PFSK-1 (cell line): ENCODE measurements around the gene PSMD2.

Experiments
- FOXP2 ChIP-seq: optimal IDR thresholded peaks from 2 replicates; pipeline ENCODE3; 2011; ENCODE audit warnings: borderline replicate concordance, control low read depth, inconsistent platforms; ENCODE audit not compliant: insufficient read depth; ENCODE audit errors: extremely low read length, extremely low read depth
- POLR2AphosphoS5 ChIP-seq: IDR thresholded peaks from 2 replicates; pipeline ENCODE4 v1.6.1; 2012; ENCODE audit warnings: low read depth, mild to moderate bottlenecking, control low read depth, low read length, moderate library complexity
- SIN3A ChIP-seq: IDR thresholded peaks from 2 replicates; pipeline ENCODE4 v1.6.1; 2012; ENCODE audit warnings: mild to moderate bottlenecking, low read length, moderate library complexity, borderline replicate concordance; ENCODE audit not compliant: insufficient read depth
- TAF1 ChIP-seq: IDR thresholded peaks from 2 replicates; pipeline ENCODE4 v1.6.1; 2012; ENCODE audit warnings: low read length, control low read depth, borderline replicate concordance; ENCODE audit not compliant: insufficient read depth
- TF ChIP-seq, protein P1 (sequence below), 2 experiments: IDR thresholded peaks; 2 replicates each; pipeline versions ENCODE4 v1.6.1 to v1.8.0; 2011 to 2012; ENCODE audit warnings: low read depth in 2 of 2, low read length in 2 of 2, control low read depth in 1 of 2, inconsistent platforms in 1 of 2, mild to moderate bottlenecking in 1 of 2, moderate library complexity in 1 of 2; ENCODE audit not compliant: insufficient read depth in 1 of 2

PSMD2 gene

DNA sequence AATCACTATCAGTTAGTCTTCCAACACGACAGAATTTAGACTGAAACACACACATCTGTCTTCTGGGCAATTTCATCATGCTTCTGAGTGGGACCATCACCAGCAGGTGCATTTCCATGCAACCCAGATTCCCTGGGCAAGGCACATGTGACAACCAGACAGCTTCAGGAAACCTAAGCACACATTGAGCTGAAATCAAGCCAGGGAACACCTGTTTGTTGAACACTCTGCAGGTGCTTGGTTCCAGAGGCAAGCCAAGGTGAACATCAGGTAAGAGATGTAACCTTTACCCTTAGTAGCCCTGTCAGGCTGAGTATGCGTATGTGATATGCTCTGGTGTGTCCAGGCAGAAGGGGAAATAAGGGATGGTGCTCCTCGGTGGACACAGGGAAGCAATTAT, 3.3 kb upstream of the PSMD2 start:
- no peak for TF ChIP-seq SIN3A
- TF ChIP-seq TAF1: no peak
- no peak for TF ChIP-seq POLR2AphosphoS5
- TF ChIP-seq FOXP2: no peak
- TF ChIP-seq, protein P1, sequence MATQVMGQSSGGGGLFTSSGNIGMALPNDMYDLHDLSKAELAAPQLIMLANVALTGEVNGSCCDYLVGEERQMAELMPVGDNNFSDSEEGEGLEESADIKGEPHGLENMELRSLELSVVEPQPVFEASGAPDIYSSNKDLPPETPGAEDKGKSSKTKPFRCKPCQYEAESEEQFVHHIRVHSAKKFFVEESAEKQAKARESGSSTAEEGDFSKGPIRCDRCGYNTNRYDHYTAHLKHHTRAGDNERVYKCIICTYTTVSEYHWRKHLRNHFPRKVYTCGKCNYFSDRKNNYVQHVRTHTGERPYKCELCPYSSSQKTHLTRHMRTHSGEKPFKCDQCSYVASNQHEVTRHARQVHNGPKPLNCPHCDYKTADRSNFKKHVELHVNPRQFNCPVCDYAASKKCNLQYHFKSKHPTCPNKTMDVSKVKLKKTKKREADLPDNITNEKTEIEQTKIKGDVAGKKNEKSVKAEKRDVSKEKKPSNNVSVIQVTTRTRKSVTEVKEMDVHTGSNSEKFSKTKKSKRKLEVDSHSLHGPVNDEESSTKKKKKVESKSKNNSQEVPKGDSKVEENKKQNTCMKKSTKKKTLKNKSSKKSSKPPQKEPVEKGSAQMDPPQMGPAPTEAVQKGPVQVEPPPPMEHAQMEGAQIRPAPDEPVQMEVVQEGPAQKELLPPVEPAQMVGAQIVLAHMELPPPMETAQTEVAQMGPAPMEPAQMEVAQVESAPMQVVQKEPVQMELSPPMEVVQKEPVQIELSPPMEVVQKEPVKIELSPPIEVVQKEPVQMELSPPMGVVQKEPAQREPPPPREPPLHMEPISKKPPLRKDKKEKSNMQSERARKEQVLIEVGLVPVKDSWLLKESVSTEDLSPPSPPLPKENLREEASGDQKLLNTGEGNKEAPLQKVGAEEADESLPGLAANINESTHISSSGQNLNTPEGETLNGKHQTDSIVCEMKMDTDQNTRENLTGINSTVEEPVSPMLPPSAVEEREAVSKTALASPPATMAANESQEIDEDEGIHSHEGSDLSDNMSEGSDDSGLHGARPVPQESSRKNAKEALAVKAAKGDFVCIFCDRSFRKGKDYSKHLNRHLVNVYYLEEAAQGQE (IDR thresholded peaks at IDR 0.05; ENCODE audit: insufficient read depth in 1 of 2, low read depth in 2 of 2, low read length in 2 of 2): no peak

DNA sequence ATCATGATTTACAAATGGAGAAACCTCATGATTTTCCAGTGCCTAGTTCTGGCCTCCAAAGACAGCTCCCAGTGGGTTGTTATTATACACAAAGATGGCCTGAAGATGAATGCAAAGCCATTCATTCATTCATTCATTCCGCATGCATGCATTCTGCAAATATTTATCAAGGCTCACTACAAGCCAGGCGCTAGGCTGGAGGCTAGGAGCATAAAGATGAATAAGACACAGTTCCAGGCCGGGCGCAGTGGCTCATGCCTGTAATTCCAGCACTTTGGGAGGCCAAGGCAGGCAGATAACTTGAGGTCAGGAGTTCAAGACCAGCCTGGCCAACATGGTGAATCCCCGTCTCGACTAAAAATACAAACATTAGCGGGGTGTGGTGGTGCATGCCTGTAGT, 2.4 kb upstream of the PSMD2 start:
- no peak for TF ChIP-seq SIN3A
- no peak for TF ChIP-seq POLR2AphosphoS5
- no peak for TF ChIP-seq TAF1
- TF ChIP-seq FOXP2: no peak
- TF ChIP-seq, protein P1 (IDR thresholded peaks at IDR 0.05; ENCODE audit: insufficient read depth in 1 of 2, low read depth in 2 of 2, low read length in 2 of 2): no peak

DNA sequence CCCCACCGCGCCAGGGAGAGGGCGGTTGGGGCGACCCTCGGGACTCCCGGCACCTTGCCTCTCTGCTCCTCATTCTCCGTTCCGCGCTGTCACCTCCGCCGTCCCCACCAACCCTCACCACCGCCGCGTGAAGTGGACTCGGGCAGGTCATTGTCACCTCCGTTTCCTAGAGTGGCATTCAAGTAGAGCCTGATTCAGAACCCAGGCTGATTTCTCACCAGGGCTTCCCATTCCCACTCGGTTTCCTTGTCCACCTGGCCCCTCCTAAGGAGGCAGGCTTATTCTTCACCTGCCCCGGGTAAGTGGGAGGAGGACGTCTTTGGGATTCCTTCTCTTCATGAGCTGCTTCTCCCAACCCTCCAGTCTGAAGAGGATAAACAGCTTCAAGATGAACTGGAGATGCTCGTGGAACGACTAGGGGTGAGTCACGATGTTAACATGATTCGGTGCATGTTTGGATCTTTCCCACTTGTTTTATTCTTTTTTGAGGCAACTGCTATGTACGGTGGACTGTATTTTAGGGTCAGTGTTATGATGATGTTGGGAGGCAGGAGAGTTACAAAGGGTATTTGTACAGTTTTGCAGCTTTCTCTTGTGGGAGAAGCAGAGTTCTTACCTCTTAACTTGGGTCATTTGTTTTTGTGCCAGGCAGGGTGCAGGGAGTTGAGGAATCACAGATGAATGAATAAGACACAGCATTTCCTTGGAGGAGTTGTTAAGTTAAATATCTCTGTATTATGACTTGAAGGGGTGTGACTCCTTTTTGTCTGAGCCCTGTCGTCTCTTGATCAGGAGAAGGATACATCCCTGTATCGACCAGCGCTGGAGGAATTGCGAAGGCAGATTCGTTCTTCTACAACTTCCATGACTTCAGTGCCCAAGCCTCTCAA, 692 bp downstream of the PSMD2 start:
- TF ChIP-seq SIN3A (no peak; the same call in 1 of the 2 replicates), TAF1 (no peak), POLR2AphosphoS5 (no peak), FOXP2 (no peak)
- TF ChIP-seq, protein P1 (IDR thresholded peaks at IDR 0.05; ENCODE audit: insufficient read depth in 1 of 2, low read depth in 2 of 2, low read length in 2 of 2): no peak

DNA sequence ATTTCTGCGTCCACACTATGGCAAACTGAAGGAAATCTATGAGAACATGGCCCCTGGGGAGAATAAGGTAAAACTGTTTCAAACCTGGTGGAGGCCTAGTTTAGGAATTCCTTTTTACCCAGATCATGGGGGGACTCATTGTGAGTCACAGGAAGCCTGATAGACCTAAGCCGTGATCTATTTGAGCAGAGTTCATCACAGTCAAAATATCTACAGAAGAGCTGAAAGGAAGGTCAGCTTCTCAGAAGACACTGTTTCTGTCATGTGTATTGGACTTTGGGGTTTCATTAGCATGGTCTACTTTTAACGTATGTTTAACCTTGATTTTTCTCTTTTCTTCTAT, 1.3 kb downstream of the PSMD2 start:
- TF ChIP-seq, protein P1 (IDR thresholded peaks at IDR 0.05; ENCODE audit: insufficient read depth in 1 of 2, low read depth in 2 of 2, low read length in 2 of 2): no peak
- TF ChIP-seq SIN3A (no peak), TAF1 (no peak), FOXP2 (no peak), POLR2AphosphoS5 (no peak)
